ENCODE measurements around the gene RAB36.

- TF ChIP-seq FOXK2 (IDR thresholded peaks at IDR 0.05) (no peak), FOXM1 (IDR thresholded peaks at IDR 0.05; ENCODE audit: borderline replicate concordance) (no peak), ZNF384 (IDR thresholded peaks at IDR 0.05) (no peak), FOXA1 (IDR thresholded peaks at IDR 0.05) (no peak), TARDBP (IDR thresholded peaks at IDR 0.05) (no peak), SP1 (IDR thresholded peaks at IDR 0.05) (no peak), ELF4 (IDR thresholded peaks at IDR 0.05) (no peak), PKNOX1 (IDR thresholded peaks at IDR 0.05) (no peak), BHLHE40 (IDR thresholded peaks at IDR 0.05; ENCODE audit: borderline replicate concordance) (no peak), HDGF (IDR thresholded peaks at IDR 0.05; ENCODE audit: borderline replicate concordance) (no peak)
These were observed 37.6 kb upstream of the RAB36 start for GRCh38 chr22:23107487-23108248.
